ENCODE measurements around the gene CACNA1H.
"Not testable (repeated sequence)": the region's sequence is repeated elsewhere in the genome, so short reads cannot be mapped to it uniquely, and the experiment has no call there.

Gene CACNA1H

GRCh38 chr16:1225051-1225451 is 72.1 kb downstream of the CACNA1H start, which contains the start of gene TPSG1:
Gene TPSG1 (minus strand): TSS chr16:1225268. CDS start chr16:1225252, 16 bp downstream.
- no peaks in the 10 kb centered on the region for H3K9me2 ChIP-seq (replicated peaks; ENCODE audit: insufficient read depth, low read length)
- no peak within 1 kb of the TSS for H2AFZ ChIP-seq (ENCODE audit: low read depth, low read length, severe bottlenecking)
- no peaks in the 10 kb centered on the region for H3K27me3 ChIP-seq (ENCODE audit: low read length)
- no peaks in the 10 kb centered on the region for H3K9me3 ChIP-seq (ENCODE audit: insufficient read depth, low read length)
- TF ChIP-seq, protein P1, sequence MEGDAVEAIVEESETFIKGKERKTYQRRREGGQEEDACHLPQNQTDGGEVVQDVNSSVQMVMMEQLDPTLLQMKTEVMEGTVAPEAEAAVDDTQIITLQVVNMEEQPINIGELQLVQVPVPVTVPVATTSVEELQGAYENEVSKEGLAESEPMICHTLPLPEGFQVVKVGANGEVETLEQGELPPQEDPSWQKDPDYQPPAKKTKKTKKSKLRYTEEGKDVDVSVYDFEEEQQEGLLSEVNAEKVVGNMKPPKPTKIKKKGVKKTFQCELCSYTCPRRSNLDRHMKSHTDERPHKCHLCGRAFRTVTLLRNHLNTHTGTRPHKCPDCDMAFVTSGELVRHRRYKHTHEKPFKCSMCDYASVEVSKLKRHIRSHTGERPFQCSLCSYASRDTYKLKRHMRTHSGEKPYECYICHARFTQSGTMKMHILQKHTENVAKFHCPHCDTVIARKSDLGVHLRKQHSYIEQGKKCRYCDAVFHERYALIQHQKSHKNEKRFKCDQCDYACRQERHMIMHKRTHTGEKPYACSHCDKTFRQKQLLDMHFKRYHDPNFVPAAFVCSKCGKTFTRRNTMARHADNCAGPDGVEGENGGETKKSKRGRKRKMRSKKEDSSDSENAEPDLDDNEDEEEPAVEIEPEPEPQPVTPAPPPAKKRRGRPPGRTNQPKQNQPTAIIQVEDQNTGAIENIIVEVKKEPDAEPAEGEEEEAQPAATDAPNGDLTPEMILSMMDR (IDR thresholded peaks at IDR 0.05; ENCODE audit: insufficient read depth, low read length, poor library complexity, severe bottlenecking): no peak
- TF ChIP-seq EZH2phosphoT487 (conservative IDR thresholded peaks at IDR 0.05; ENCODE audit: low read length): no peak
- no peaks in the 10 kb centered on the region for H4K20me1 ChIP-seq (ENCODE audit: low read depth, low read length)
- H3K9ac ChIP-seq (ENCODE audit: low read length): no peak within 1 kb of the TSS
- no peak within 1 kb of the TSS for H3K27ac ChIP-seq (ENCODE audit: low read depth, low read length)
- H3K36me3 ChIP-seq (ENCODE audit: low read length): no peaks in the 10 kb centered on the region
- no peaks in the 10 kb centered on the region for H3K79me2 ChIP-seq (ENCODE audit: insufficient read depth, low read length)
- H3F3A ChIP-seq (ENCODE audit: insufficient read depth): no peaks in the 10 kb centered on the region
- H3K4me3 ChIP-seq (ENCODE audit: insufficient read depth, low read length, poor library complexity, severe bottlenecking): no peak within 1 kb of the TSS
- H3K4me2 ChIP-seq (ENCODE audit: low read depth, low read length, poor library complexity, severe bottlenecking): no peak within 1 kb of the TSS

DNA sequence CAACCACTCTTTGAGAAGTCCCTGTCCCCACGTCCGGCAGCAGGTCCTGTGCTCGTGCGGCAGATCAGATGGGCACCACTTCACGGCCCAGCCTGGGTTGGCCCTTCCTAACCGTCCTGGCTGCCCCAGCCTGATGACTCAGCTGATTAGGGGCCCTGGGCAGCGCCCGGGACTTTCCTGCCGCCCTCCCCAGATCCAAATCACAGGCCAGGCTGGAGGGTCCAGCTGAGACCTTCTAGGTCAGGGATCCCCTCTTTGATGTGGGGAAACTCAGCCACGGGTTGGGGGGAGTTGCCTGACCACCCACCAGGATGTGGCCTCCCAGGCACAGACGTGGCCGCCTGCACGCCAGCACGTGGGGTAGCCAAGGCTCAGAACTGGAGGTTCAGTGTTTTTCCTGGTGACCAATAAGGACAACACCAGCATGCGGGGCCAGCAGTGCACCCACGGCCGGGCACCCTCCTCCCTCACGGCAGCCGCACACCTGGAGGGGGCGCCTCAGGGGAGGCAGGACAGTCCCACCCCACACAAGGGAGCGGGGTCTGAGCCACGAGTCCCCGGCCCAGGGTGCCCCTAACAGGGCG is 72.9 kb downstream of the CACNA1H start:
- H3K4me2 ChIP-seq (ENCODE audit: low read depth, low read length, poor library complexity, severe bottlenecking); H3K9me3 ChIP-seq (ENCODE audit: insufficient read depth, low read length); H3F3A ChIP-seq (ENCODE audit: insufficient read depth); H3K36me3 ChIP-seq (ENCODE audit: low read length); H3K4me3 ChIP-seq (ENCODE audit: insufficient read depth, low read length, poor library complexity, severe bottlenecking); H3K79me2 ChIP-seq (ENCODE audit: insufficient read depth, low read length); H3K9me2 ChIP-seq (replicated peaks; ENCODE audit: insufficient read depth, low read length); H3K27ac ChIP-seq (ENCODE audit: low read depth, low read length); H3K9ac ChIP-seq (ENCODE audit: low read length); H3K27me3 ChIP-seq (ENCODE audit: low read length); H2AFZ ChIP-seq (ENCODE audit: low read depth, low read length, severe bottlenecking); H4K20me1 ChIP-seq (ENCODE audit: low read depth, low read length): not testable (repeated sequence)

- H3K4me2 ChIP-seq (ENCODE audit: low read depth, low read length, poor library complexity, severe bottlenecking); H3K4me3 ChIP-seq (ENCODE audit: insufficient read depth, low read length, poor library complexity, severe bottlenecking); H3K27ac ChIP-seq (ENCODE audit: low read depth, low read length); H3K27me3 ChIP-seq (ENCODE audit: low read length); H2AFZ ChIP-seq (ENCODE audit: low read depth, low read length, severe bottlenecking); H3F3A ChIP-seq (ENCODE audit: insufficient read depth); H3K36me3 ChIP-seq (ENCODE audit: low read length); H3K9me3 ChIP-seq (ENCODE audit: insufficient read depth, low read length); H4K20me1 ChIP-seq (ENCODE audit: low read depth, low read length); H3K9me2 ChIP-seq (replicated peaks; ENCODE audit: insufficient read depth, low read length); H3K9ac ChIP-seq (ENCODE audit: low read length); H3K79me2 ChIP-seq (ENCODE audit: insufficient read depth, low read length): not testable (repeated sequence)
Measured at GRCh38 chr16:1226692-1227091, 73.8 kb downstream of the CACNA1H start.

DNA sequence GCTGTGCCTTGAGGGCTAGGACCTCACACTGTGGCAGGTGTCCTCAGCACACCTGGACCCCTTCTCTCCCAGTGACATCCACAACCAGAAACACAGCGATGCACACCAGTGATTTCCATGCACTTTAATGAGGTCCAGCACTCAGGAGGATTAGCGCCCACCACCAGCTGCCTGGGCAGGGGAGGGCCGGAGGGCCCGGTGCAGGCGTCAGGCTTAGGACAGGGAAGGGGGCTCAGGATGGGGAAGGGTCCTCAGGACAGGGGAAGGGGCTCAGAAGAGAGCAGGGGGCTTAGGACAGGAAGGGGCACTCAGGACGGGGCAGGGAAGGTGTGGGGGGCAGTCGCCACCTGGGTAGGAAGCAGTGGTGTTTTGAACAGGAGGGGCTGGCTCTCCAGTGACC is 75.3 kb downstream of the CACNA1H start:
- not testable (repeated sequence) for H3K9me3 ChIP-seq (ENCODE audit: insufficient read depth, low read length); H3K27me3 ChIP-seq (ENCODE audit: low read length); H3K4me3 ChIP-seq (ENCODE audit: insufficient read depth, low read length, poor library complexity, severe bottlenecking); H3K9ac ChIP-seq (ENCODE audit: low read length); H3F3A ChIP-seq (ENCODE audit: insufficient read depth); H3K79me2 ChIP-seq (ENCODE audit: insufficient read depth, low read length); H3K27ac ChIP-seq (ENCODE audit: low read depth, low read length); H2AFZ ChIP-seq (ENCODE audit: low read depth, low read length, severe bottlenecking); H3K9me2 ChIP-seq (replicated peaks; ENCODE audit: insufficient read depth, low read length); H3K36me3 ChIP-seq (ENCODE audit: low read length); H3K4me2 ChIP-seq (ENCODE audit: low read depth, low read length, poor library complexity, severe bottlenecking); H4K20me1 ChIP-seq (ENCODE audit: low read depth, low read length)

DNA sequence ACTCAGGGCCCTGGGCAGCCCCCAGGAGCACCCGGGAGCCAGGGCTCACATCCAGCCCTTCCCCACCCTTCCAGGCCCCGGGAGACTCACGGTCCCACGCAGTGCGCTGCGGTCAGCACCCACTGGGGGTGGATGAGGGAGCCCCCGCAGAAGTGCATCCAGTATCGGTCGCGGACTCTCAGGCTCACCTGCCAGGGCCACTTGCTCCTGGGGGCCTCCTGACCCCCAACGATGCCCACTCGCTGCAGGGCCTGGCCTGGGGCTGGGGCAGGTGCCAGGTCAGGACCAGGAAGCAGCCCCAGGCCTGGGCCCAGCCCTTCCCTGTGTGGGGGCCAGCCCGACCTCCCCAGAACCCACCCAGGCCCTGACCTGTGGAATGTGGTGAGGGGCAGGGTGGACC is 76.6 kb downstream of the CACNA1H start:
- H3K9me3 ChIP-seq (ENCODE audit: insufficient read depth, low read length); H2AFZ ChIP-seq (ENCODE audit: low read depth, low read length, severe bottlenecking); H3F3A ChIP-seq (ENCODE audit: insufficient read depth); H3K27ac ChIP-seq (ENCODE audit: low read depth, low read length); H3K27me3 ChIP-seq (ENCODE audit: low read length); H3K79me2 ChIP-seq (ENCODE audit: insufficient read depth, low read length); H3K4me3 ChIP-seq (ENCODE audit: insufficient read depth, low read length, poor library complexity, severe bottlenecking); H3K9ac ChIP-seq (ENCODE audit: low read length); H3K4me2 ChIP-seq (ENCODE audit: low read depth, low read length, poor library complexity, severe bottlenecking); H4K20me1 ChIP-seq (ENCODE audit: low read depth, low read length); H3K36me3 ChIP-seq (ENCODE audit: low read length); H3K9me2 ChIP-seq (replicated peaks; ENCODE audit: insufficient read depth, low read length): not testable (repeated sequence)

- H3K4me3 ChIP-seq (ENCODE audit: insufficient read depth, low read length, poor library complexity, severe bottlenecking); H3F3A ChIP-seq (ENCODE audit: insufficient read depth); H3K9me3 ChIP-seq (ENCODE audit: insufficient read depth, low read length); H3K27ac ChIP-seq (ENCODE audit: low read depth, low read length); H2AFZ ChIP-seq (ENCODE audit: low read depth, low read length, severe bottlenecking); H3K36me3 ChIP-seq (ENCODE audit: low read length); H3K9me2 ChIP-seq (replicated peaks; ENCODE audit: insufficient read depth, low read length); H3K79me2 ChIP-seq (ENCODE audit: insufficient read depth, low read length); H3K27me3 ChIP-seq (ENCODE audit: low read length); H3K4me2 ChIP-seq (ENCODE audit: low read depth, low read length, poor library complexity, severe bottlenecking); H3K9ac ChIP-seq (ENCODE audit: low read length); H4K20me1 ChIP-seq (ENCODE audit: low read depth, low read length): not testable (repeated sequence)
Measured at GRCh38 chr16:1230084-1230470, 77.2 kb downstream of the CACNA1H start, which contains the start of gene TPSB2. Gene TPSB2 (minus strand): TSS chr16:1230184. CDS start chr16:1229951, 233 bp downstream.

- H3K36me3 ChIP-seq (ENCODE audit: low read length); H3K27ac ChIP-seq (ENCODE audit: low read depth, low read length): not testable (repeated sequence)
Measured at GRCh38 chr16:1230471-1231212, 77.7 kb downstream of the CACNA1H start.

More at GRCh38 chr16:1230471-1231212, 77.7 kb downstream of the CACNA1H start:
- H3K79me2 ChIP-seq (ENCODE audit: insufficient read depth, low read length); H4K20me1 ChIP-seq (ENCODE audit: low read depth, low read length); H3K27me3 ChIP-seq (ENCODE audit: low read length); H3K9me3 ChIP-seq (ENCODE audit: insufficient read depth, low read length); H3K9me2 ChIP-seq (replicated peaks; ENCODE audit: insufficient read depth, low read length); H3K4me2 ChIP-seq (ENCODE audit: low read depth, low read length, poor library complexity, severe bottlenecking); H3K9ac ChIP-seq (ENCODE audit: low read length); H3F3A ChIP-seq (ENCODE audit: insufficient read depth); H3K4me3 ChIP-seq (ENCODE audit: insufficient read depth, low read length, poor library complexity, severe bottlenecking); H2AFZ ChIP-seq (ENCODE audit: low read depth, low read length, severe bottlenecking): not testable (repeated sequence)

All from SU-DHL-6 (cell line).